Left ventricle myocardium inferior (tissue), 1 donor: ENCODE measurements around the gene RXFP1. TPM values are rescaled to one million over a fixed set of nuclear protein-coding genes. Genes with fewer than 3 reads are reported as not detected.

Source experiments
- DNase-seq: peaks from one replicate; pipeline ENCODE4 v3.0.0-alpha.2; 2020
- H3K27ac ChIP-seq: fragments of 200-600 bp; replicated peaks from 2 replicates; pipeline ENCODE4 v1.8.0; 2021
- H3K27me3 ChIP-seq: fragments of 200-600 bp; 2 replicates; pipeline ENCODE4 v1.8.0; 2021; ENCODE audit warnings: low read depth
- H3K36me3 ChIP-seq: fragments of 200-600 bp; 2 replicates; pipeline ENCODE4 v1.8.0; 2021
- H3K4me1 ChIP-seq: fragments of 200-600 bp; 2 replicates; pipeline ENCODE4 v1.8.0; 2021
- H3K4me3 ChIP-seq: fragments of 200-600 bp; 2 replicates; pipeline ENCODE4 v1.8.0; 2021; ENCODE audit warnings: mild to moderate bottlenecking, moderate library complexity
- H3K9me3 ChIP-seq: fragments of 200-600 bp; replicated peaks from 2 replicates; pipeline ENCODE4 v1.8.0; 2021
- CTCF ChIP-seq: fragments of 200-600 bp; IDR thresholded peaks from 2 replicates; pipeline ENCODE4 v1.8.0; 2021; ENCODE audit warnings: antibody characterized with exemption, mild to moderate bottlenecking, borderline replicate concordance
- intact Hi-C: fragments of 100-400 bp; cut with micrococcal nuclease; formaldehyde crosslinking; loops from one replicate; pipeline ENCODE4 v1.11.0; 2022
- total RNA-seq: library from RNA; stranded (reverse); fragmentation: NEBNext Ultra II Directional; extraction: Animal tissue kit (Norgen Biotek cat#: 25700); gene quantifications from one replicate; pipeline ENCODE4 v1.2.1, GENCODE V29; 2021
- donor health status: DM: no; HTN: yes; CAD: no; lungs with severe emphysema.

RXFP1 gene
- total RNA-seq, 1 donor from 2014 or later: not detected

- TF ChIP-seq CTCF: peak; percentile 69
- Histone ChIP-seq H3K27me3 (no peaks in the 10 kb centered on the region), H3K4me3 (no peak overlapping the region), H3K4me1 (no peaks in the 10 kb centered on the region), H3K36me3 (no peaks in the 10 kb centered on the region), H3K27ac (no peak overlapping the region), H3K9me3 (no peaks in the 10 kb centered on the region)
- peak; percentile 20 for DNase-seq
- intact Hi-C loops: no loop called here
These were observed 25.5 kb upstream of the RXFP1 start for GRCh38 chr4:158496030-158496741.

- Histone ChIP-seq H3K27me3 (no peaks in the 10 kb centered on the region), H3K4me3 (no peak overlapping the region), H3K27ac (no peak overlapping the region), H3K4me1 (no peaks in the 10 kb centered on the region), H3K36me3 (no peaks in the 10 kb centered on the region), H3K9me3 (peaks cover 7% of the 10 kb centered on the region)
- no peak for DNase-seq
- TF ChIP-seq CTCF: no peak
- intact Hi-C loops: no loop called here
These were observed 21.6 kb upstream of the RXFP1 start for GRCh38 chr4:158500054-158500453.

- Histone ChIP-seq H3K36me3 (no peaks in the 10 kb centered on the region), H3K27ac (no peak overlapping the region), H3K27me3 (no peaks in the 10 kb centered on the region), H3K4me3 (no peak overlapping the region), H3K9me3 (no peaks in the 10 kb centered on the region), H3K4me1 (no peaks in the 10 kb centered on the region)
- TF ChIP-seq CTCF: no peak
- no peak for DNase-seq
- intact Hi-C loops: no loop called here
These were observed 8.4 kb upstream of the RXFP1 start for GRCh38 chr4:158513256-158513655.

- intact Hi-C loops: no loop called here
- DNase-seq: no peak
- TF ChIP-seq CTCF: no peak
- H3K4me1 ChIP-seq: no peaks in the 10 kb centered on the region
- no peaks in the 10 kb centered on the region for H3K36me3 ChIP-seq
- no peak overlapping the region for H3K27ac ChIP-seq
- H3K27me3 ChIP-seq: no peaks in the 10 kb centered on the region
- H3K9me3 ChIP-seq: no peaks in the 10 kb centered on the region
- H3K4me3 ChIP-seq: no peak overlapping the region
These were observed 2.5 kb upstream of the RXFP1 start for GRCh38 chr4:158519226-158519625.

- no peak for TF ChIP-seq CTCF
- H3K9me3 ChIP-seq: no peaks in the 10 kb centered on the region
These were observed 2.4 kb downstream of the RXFP1 start for GRCh38 chr4:158523990-158524535.

More at GRCh38 chr4:158523990-158524535, 2.4 kb downstream of the RXFP1 start:
- Histone ChIP-seq H3K27ac (no peak overlapping the region), H3K27me3 (no peaks in the 10 kb centered on the region), H3K4me1 (no peaks in the 10 kb centered on the region), H3K4me3 (no peak overlapping the region), H3K36me3 (no peaks in the 10 kb centered on the region)
- DNase-seq: no peak
- intact Hi-C loops: no loop called here
